Measurements from ENCODE around the gene RPS21.

Gene RPS21

DNA sequence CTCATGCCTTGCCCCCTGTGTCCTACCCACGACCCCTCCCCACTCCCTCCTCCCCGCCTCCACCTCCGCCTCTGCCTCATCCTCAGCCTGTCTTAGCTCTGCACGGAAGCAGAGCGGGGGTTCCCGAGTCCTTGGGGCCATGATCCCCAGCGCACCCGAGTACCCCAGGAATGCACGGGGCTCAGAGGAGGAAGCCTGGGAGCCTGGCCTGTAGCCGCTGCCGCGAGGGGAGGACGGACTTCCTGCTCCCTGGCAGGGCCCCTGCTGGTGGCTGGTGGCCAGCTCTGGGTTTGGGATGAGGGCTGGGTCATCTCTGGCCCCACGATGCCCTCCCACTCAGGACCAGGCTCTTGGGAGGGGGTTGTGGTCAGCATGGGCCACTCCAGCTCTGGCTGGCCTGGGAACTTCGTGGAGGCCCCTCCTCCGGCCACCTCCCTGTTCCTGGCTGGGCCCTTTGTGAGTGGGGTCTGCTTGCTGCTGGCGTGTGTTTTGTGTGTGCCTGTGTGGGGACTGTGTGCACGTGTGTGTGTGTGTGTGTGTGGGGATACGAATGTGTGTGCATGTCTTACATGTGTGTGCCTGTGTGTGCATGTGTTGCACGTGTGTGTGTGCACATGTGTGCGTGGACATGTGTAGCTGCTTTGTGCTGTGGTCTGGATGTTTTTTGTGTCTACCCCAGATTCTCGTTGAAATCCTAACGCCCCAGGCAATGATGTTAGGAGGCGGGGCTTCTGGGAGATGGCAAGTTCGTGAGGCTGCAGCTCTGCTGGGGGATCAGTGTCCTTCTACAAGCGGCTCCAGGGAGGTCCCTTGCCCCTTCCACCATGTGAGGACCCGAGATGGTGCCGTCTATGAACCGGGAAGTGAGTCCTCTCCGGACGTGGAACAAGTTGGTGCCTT is 41.7 kb downstream of the RPS21 start:
- DNase-seq, result no peak

DNA sequence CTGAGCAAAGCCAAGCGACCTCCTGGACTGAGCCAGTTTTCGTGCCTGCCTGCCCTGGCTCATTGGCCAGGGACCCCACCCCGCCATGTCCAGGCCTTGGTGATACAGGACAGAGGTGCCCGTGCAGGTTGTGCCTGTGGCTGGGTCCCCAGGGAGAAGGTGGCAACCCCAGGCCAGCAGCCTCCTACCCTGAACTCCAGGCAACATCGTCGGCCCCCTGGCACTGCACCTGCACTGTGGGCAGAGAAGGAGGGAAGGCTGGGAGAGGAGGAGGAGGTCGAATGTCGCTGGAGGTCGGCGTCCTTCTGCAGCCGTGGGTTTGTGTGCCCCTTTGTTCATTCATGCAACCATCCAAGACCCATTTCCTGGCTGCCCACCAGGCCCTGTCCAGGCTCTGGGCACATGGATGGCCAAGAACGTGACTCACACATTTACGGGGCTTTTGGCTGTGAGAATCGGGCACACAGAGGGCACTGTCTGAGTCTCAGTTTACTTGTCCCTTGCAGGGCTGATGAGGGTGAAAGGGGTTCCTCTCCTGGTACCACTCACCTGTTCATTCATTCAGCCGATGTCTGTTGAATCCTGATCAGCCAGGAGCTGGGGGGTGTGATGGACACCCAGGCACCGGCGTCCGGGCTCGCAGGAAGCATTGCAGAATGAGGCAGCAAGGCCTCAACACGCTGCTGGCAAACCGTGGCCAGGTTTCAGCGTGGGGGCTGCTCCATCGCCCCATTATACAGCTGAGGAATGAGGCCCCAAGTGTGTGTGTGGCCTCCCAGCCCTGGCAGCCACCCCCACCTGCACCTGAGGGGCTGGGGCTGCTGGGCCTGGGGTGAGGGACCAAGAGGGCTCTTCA is 42.8 kb downstream of the RPS21 start:
- no peak for DNase-seq

DNA sequence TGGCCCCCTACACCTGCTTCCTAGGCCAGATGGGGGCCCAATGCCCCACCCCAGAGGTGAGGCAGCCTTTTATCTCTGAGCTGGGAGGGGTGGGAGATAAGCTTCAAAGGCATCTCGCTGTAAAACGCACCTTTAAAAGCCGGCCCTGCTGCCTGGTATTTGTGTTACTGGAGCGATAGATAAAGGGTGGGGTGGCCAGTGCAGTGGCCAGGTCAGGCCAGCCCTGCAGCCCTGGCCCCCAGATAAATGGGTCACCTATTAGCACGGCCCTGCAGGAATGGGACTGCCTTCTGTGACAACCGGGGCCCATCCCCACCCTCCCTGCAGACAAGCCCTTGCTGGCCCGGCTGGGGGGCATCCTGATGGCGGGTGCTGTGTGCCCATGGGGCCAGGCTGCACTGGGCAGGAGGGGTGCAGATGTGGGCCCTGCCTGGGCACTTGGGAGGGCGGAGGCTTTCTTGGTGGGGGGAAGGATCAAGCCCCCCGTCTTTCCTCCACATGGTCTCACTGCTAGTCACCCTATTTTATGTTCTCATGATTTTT is 43.5 kb downstream of the RPS21 start:
- no peak for DNase-seq

DNA sequence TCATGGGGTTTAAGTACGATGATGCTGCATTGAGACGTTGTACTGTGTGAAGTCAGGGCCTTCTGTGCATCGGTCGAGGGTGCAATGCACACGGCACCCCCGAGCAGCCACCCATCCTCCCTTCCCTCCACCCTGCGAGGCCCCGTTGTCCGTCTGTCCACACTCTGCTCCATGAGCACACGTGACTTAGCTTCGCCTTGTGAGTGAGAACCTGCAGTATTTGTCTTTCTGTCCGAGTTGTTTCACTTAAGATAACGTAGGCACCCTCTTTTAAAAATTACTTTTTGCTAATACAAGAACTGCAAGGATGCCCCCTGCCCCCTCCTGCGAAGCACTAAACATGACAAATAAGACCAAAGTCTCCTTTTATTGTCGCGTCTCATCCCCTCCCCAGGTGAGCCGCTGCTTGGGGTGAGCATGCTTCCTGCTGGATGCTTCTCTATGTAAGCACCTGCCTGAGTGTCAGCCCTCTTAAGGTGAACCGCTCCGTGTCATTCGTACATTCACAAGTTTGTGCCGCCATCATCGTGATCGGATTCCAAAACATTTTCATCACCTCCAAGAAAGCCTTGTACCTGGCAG is 44.1 kb downstream of the RPS21 start:
- no peak for DNase-seq

DNA sequence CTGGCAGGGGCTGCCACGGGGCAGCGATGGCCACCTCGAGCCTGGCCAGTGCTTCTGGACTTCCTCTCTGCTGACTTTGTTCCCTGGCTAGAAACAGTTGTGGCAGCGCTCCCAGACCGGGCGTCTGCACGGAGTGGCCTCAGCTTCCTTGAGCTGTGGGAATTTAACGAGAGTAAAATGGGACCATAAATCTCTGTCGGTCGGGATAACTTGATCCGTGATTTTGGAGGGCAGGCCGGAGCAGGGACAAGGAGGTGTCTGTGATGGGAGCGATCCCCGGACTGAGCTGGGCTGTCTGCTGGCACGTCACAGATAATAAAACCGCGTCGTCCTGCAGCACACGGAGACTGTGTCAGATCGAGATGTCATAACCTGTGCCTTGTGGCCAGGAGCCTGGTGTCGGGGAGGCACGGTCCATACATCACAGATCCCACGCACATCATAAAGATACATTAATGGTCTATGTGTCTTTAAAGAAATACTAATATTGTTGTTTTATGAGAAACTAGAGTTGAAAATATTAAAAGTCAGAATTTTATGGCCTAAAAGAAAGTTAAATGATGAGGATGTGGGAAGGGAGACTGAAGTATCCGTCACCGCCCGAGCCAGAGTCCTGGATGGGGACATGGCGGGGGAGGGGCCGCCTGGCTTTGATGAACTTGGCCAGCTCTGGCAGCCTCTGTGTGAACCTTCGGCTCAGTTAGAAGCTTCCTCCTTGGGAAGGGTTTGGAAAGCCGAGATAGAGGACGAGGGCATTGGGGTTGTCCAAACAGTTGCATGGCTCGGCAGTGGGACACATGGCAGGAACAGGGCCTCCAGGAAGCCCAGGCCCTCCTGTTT is 47.0 kb downstream of the RPS21 start:
- no peak for DNase-seq

DNA sequence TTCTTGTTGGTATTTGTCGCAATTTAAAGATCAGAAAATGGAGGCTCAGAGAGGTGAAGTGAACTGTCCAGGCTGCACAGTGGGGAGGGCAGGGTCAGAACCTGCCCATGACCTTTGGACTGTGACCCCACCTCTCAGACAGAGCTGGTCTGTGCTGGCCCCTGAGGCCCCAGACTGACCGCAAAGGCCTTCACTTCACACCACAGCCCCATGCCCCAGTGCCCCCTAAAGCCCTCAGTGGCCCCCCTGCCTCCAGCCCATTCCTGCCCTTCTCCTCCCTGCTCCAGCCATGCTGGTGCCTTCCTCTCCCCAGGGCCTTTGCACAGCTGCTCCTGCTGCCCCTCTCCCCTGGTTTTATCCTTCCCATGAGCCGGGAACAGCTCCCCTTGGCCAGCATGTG is 49.8 kb downstream of the RPS21 start:
- DNase-seq, result no peak

DNA sequence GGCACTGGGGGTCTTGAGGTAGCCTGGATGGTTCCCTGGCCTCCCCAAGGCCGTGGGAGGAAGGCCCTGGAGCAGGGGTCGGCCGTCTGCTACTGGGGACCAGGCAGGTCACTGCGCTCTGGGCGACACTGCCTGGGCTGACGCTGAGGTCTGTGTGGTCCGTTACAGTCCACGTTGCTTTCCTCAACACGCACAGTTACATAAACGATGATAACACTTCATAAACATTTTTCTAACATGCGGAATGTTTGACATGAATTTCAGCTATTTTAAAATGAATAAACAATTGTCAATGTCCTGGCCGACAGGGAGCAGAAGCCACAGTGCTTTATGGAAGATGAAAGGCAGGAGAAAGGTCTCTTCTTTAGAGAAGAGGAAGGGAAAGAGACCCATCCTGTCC is 50.6 kb downstream of the RPS21 start:
- DNase-seq, result no peak

DNA sequence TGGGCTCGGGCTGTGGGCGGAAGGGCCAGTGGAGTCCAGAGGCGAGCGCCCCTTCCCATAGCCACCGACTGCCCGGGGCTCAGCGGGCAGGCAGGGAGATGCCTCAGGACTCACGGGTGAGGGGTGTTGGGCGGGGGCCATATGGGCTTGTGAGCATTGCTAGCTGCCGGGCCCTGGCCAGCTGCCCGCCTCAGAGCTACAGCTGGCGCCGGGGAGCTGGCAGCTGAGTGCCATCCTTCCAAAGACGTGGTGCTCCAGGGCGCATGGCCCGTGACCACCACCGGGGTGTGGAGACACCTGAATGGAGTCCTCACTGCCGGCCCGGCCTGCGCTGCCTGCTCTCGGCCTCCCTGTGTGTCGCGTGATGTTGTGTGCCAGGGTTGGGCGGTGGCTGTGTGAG is 51.0 kb downstream of the RPS21 start:
- no peak for DNase-seq
